HCEC 1CT (cell line): ENCODE measurements around the gene TCF23.
A peak's percentile ranks its signal among the peaks of the same experiment; 100 is the strongest.
"Not testable (repeated sequence)": the region's sequence is repeated elsewhere in the genome, so short reads cannot be mapped to it uniquely, and the experiment has no call there.

ENCODE experiments used
- DNase-seq: peaks from one replicate; pipeline ENCODE4 v3.0.0-alpha.2; 2017

Gene TCF23

GRCh38 chr2:27155069-27155520 is 6.3 kb downstream of the TCF23 start:
- no peak for DNase-seq

DNA sequence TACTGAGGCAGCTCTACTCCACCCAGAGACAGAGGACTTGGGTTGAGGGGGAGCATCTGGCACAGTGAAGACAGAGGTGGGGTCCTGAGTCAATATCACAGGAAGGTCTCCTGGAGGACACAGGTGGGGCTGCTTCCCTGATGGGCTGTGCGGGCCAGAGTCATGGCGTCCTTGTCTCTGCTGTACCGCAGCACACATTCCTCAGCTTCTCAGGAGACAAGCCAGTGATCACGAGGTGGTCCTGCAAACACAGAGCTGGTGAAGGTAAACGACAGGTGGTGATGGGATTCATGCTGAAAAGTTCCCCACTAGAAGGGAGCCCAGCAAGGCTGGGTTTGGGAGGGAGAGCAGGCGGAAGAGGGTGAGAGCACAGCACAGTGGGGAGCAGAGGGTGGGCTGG is 9.7 kb downstream of the TCF23 start:
- no peak for DNase-seq

- no peak for DNase-seq
Observed at GRCh38 chr2:27159271-27159670, 10.5 kb downstream of the TCF23 start.

GRCh38 chr2:27160191-27160590 is 11.4 kb downstream of the TCF23 start:
- DNase-seq = no peak

DNA sequence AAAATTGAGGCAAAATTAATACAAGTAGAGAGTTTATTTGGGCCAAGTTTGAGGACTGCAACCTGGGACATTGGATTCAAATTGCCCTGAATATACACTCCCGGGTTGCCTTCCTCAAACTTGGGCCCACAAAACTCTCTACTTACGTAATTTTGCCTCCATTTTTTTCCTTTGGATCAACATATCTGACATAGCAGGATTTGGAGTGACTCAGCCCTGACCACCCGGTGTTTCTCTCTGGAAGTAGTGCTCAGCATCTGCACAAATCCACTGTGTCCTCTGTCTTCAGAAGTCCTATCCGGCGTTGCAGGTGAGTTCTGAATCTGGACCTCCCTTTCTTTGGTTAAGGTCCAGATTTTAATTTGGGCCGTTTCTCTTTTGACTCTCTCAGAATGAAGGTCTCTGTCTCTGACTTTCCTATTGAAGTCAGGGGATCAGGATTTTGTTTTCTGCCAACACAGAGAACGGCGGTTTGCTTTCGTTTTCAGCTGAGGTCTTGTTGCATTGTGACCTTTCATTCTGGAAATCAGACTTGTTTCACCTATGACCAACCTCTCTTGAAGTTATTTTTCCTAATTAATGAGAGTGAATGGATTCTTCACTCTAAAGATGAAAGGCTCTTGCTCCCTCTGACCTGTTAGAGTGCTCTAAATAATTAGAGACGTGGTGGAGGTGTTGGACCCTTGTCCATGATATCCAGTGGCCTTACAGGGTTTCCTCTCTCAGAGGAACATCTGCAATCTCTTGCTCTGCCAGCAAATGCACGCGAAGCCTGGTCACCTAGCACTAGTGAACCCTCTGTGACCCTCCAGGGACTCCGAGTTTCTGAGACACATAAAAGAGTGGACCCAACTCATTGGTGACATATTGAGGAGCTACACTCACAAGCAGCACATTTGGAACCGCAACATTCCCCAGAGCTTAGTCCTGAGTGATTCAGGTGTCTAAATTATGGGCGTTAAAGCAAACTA is 13.6 kb downstream of the TCF23 start:
- peak; percentile 27 for DNase-seq

- DNase-seq = no peak
Observed at GRCh38 chr2:27164960-27165763, 16.4 kb downstream of the TCF23 start.

DNA sequence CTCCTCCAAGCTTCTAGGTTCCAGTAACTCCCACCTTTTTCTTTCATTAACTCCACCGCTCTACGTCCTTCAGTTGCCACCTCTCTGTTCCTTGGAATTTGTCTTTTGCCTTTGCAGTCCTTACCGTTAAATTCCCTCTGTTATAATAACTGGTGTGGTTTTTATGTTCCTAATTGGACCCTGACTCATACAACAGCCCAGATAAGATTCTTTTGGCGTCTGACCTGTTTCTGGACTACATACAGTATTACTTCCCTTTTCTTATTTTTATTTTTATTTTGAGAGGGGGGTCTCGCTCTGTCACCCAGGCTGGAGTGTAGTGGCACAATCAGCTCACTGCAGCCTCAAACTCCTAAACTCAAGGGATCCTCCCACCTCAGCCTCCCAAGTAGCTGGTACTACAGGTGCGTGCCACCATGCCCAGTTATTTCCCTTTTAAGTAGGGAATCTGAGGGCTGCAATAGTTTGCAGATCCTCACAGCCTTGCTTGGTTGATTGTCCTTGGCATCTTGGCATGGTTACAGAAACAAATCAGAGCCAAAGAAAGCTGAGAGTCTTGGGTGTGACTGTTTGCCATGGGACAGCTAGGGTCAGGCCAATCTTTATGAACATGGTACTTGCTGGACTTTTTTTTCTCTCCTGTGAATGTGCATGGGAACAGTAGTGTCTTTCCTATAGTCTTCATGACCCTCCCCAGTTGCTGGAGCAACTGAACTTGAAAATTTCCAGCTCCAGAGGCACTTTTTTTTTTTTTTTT is 22.0 kb downstream of the TCF23 start:
- no peak for DNase-seq

DNA sequence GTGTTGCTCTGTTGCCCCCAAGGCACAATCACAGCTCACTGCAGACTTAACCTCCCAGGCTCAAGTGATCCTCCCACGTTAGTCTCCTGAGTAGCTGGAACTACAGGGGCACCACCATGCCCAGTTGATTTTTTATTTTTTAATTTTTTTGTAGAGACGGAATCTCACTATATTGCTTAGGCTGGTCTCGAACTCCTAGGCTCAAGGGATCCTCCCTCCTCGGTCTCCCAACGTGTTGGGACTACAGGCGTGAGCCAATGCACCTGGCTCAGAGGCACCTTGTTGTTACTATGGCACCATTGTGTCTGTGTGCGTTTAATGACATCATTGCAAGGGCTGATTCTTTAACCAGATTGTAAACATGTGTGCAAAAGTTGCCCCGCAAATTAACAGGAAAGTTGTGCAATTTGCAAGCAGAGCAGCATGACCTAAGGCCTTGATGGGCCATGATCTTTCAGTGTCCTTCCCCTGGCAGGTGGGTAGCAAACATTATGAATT is 22.6 kb downstream of the TCF23 start:
- no peak for DNase-seq

- no peak for DNase-seq
Observed at GRCh38 chr2:27174638-27175037, 25.8 kb downstream of the TCF23 start.

GRCh38 chr2:27175330-27175729 is 26.5 kb downstream of the TCF23 start:
- DNase-seq = no peak

- DNase-seq = not testable (repeated sequence)
Observed at GRCh38 chr2:27175781-27176180, 27.0 kb downstream of the TCF23 start.

GRCh38 chr2:27177441-27178351 is 28.9 kb downstream of the TCF23 start:
- DNase-seq = no peak

DNA sequence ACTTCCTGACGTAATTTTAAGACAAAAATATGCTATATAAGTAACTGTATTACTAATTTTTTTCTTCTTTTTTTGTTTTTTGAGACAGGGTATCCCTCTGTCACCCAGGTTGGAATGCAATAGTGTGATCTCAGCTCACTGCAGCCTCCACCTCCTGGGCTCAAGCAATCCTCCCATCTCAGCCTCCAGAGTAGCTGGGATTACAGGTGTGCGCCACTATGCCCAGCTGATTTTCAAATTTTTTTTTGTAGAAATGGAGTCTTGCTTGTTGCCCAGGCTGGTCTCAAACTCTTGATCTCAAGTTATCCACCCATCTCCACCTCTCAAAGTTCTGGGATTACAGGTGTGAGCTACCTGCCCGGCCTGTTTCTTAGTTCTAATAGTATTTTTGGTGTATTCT is 29.7 kb downstream of the TCF23 start:
- DNase-seq = no peak

DNA sequence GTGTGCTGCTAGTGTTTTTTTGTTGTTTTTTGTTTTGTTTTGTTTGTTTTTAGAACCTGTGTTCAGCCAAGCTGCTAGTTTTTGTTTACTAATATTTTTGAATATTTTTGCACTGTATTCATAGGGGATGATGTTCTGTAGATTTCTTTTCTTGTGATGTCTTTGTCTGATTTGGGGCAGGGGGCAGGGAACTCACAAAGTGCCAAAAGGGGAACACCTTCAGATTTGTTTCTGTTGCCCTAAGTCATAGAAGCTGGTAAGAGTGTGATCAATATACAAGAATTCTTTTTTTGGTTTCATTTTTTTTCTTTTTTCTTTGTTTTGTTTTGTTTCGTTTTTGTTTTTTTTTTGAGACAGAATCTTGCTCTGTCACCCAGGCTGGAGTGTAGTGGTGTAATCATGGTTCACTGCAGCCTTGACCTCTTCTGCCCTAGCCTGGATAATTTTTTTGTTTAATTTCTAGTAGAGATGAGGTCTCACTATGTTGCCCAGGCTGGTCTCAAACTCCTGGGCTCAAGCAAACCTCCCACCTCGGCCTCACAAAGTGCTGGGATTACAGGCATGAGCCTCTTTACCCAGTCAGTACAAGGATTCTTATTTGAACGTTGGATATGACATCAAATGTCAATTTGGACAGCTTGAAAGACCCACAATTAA is 30.7 kb downstream of the TCF23 start:
- DNase-seq = no peak

GRCh38 chr2:27182346-27182745 is 33.5 kb downstream of the TCF23 start:
- DNase-seq = peak; percentile 41

GRCh38 chr2:27184115-27184514 is 35.3 kb downstream of the TCF23 start:
- DNase-seq = no peak

DNA sequence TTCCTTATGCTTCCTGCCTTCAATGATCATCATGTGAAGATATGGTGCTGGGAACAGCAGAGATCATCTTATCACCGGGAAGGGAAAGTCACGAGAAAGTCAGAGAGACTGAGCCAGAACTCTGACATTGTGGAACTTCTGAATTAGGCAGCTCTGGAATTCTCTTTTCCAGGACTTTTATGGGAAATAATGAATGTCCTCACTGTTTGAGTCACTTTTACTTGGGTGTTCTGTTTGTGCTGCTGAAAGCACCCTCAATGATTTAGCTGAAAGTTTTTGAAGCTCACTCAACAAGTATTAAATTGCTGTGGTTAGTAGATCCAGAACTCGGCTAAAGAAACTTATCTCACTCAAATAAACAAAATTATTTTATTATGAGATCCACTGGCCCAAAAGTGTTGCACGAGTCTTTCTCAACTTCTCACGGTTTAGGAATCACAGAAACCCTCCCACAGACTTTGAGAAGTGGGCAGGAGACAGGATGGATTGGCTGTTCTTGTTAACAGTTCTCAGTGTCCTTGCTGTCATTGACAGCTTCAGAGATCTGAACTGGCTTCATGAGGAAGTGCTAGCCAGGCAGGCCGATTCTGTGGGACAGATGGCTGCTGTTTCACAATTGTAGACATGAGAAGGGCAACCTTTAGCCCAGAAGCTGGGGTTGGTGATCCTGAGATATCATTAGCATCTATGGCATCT is 36.7 kb downstream of the TCF23 start:
- peak; percentile 40 for DNase-seq

GRCh38 chr2:27186613-27187345 is 38.0 kb downstream of the TCF23 start:
- DNase-seq = no peak

GRCh38 chr2:27189989-27190388 is 41.2 kb downstream of the TCF23 start:
- DNase-seq = no peak
